GM15510 (cell line): ENCODE measurements around the gene ENTHD1.

ENCODE experiments used
- POLR2A ChIP-seq: IDR thresholded peaks from 3 replicates; pipeline ENCODE4 v1.6.1; 2011; ENCODE audit warnings: borderline replicate concordance; ENCODE audit not compliant: insufficient read length; ENCODE audit errors: extremely low read depth

The ENTHD1 gene, protein sequence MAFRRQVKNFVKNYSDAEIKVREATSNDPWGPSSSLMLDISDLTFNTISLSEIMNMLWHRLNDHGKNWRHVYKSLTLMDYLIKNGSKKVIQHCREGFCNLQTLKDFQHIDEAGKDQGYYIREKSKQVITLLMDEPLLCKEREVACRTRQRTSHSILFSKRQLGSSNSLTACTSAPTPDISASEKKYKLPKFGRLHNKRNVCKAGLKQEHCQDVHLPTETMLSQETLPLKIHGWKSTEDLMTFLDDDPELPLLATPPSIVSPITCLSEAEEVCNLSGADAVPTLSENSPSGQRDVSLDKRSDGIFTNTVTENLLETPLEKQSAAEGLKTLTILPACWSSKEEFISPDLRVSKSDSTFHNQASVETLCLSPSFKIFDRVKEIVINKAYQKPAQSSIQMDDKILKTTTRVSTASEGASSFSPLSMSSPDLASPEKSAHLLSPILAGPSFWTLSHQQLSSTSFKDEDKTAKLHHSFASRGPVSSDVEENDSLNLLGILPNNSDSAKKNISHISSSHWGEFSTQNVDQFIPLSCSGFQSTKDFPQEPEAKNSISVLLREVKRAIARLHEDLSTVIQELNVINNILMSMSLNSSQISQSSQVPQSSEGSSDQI

DNA sequence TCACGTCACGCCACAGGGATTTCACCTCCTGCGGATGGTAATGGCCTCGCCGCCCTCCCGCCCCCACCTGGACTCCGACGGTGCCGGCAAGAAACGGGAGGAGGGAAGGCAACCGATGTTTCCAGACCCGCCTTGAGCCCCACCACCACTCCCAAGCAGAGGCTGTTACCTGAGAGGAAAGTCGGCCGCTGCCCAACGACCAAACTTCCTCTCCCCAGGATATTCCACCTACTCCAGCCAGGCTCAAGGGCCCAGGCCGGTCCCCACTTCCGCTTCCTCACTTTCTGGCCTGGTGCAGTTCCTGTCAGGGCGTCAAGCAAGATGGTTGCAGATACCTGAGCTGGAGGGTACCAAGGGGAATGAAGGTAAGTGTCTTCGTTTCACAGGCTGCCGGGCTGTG, at the start of gene ENTHD1:
Gene ENTHD1, minus strand, starts transcription at position 235 of the 400 bp plus-strand sequence. CDS start 6,012 bp downstream, outside the sequence.
- TF ChIP-seq POLR2A, result no peak

DNA sequence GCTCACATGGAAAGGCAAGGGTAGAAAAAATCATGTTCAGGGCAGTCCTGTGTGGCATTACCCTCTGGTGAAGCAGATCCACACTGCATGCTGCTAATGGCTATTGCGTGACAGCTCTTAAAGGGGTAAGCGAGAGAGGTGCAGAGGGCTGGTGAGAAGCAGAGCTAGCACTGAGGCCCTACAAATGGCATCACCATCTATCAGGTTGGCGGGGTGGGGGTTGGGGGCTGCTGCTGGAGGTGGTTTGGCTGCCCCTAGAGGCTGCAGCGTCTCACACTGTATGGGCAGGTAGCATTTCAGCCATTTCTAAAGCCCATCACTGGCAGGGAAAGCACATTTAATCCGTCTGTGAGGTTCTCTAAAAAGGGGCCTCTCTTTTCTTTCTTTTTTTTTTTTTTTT, 49.8 kb upstream of the ENTHD1 start:
- no peak for TF ChIP-seq POLR2A

DNA sequence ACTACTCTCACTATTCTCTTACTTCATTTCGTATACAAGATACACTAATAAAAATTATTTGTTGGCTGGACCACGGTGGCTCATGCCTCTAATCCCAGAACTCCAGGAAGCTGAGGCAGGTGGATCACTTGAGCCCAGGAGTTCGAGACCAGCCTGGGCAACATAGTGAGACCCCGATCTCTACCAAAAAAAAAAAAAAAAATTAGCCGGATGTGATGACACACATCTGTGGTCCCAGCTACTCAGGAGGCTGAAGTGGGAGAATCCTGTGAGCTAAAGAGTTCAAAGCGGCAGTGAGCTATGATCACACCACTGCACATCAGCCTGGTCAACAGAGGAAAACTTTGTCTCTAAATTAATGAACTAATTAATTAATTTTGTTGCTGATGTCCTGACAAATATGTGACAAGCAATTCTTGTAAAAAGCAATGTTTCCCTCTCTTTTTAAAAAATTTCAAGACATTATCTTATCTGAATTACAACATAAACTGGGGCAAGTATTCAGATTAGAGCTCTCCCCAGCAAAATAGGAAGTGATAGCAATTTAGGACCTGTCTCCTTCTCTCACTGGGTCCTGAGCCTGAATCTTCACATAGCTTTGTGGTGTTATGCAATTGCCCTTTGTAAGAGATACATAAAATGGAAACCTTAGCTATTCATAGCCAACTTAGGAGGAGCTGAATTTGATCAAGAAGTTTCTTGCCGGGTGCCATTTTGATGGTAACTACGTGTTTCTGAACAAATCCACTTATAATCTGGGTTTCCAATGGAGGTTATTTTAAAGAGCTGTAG, 49.1 kb upstream of the ENTHD1 start:
- TF ChIP-seq POLR2A, result no peak

DNA sequence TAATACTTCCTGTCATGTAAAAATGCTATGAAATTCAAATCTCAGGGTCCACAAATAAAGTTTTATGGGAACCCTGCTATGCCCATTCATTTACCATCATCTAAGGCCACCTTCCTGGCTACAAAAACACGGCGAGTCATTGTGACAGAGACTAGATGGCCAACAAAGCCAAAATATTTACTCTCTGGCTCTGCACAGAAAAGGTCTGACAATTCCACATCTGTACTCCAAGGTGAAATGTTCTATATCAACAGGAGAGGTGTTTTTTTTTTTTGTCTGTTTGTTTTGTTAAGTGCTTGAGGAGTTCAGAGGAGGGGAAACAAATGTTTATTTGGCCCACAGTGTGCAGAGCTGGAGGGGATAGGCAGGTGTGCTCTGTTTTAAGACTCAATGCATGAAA, 48.0 kb upstream of the ENTHD1 start:
- no peak for TF ChIP-seq POLR2A

DNA sequence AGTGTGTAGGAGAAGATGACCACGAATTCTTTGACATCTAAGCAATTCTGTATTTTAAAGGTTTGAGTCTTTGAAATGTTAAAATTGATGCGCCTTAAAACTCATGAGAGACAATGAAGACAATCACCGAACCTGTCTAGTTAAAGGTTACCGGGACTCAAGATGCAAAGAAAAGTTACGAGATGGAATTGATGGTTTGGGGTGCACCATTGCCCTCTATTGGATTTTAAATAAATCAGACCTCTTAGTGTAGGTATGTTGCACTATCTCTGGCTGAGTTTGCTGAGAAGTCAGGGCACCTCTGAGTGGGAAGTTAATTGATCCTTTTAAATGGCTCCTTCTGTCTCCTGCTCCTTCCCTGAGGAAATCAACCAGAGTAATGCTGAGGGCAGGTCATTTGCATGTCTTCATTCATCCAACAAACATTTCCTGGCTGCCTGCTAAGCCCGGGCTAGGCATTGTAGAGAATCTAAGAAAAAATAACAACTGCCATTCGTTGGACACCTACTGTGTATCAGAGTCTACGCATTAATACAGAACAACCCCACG, 47.3 kb upstream of the ENTHD1 start:
- no peak for TF ChIP-seq POLR2A

DNA sequence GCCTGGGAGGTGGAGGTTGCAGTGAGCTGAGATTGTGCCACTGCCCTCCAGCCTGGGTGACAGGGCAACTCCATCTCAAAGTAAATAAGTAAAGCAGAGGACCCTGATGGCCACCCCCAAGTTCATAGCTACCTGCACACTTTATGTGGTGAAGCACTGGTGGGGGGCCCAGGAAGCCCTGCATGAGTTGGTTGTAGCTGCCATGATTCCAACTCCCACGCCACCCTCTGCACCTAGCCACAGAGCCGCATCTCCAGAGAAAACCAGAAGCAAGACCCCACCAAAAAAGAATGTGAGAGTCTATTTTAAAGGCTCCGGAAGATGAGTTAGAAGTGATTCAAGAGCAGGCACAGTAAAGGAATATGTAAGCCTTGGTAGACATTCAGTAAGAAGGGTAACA, 46.3 kb upstream of the ENTHD1 start:
- no peak for TF ChIP-seq POLR2A

- no peak for TF ChIP-seq POLR2A
These were observed 45.0 kb upstream of the ENTHD1 start for GRCh38 chr22:39938509-39939111.

DNA sequence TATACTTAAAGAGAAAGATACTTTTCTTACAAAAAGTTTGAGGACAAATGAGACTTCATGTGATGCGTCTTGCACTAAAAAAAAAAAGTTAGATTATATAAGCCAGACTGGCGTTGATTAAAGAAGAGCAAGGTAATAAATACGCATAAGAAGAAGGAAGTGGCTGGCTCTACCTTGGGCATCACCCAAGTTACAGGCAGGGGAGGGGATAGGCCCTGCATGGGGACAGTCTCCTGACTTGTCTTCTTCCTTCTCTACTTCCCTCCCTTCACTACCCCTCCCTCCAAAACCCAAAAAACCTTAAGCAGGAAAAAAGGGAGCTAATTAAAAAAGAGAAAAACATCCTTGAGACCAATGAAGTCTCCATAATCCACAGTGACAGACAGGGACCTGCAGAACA, 44.3 kb upstream of the ENTHD1 start:
- no peak for TF ChIP-seq POLR2A

GRCh38 chr22:39936523-39937145, 43.1 kb upstream of the ENTHD1 start:
- TF ChIP-seq POLR2A, result no peak

- TF ChIP-seq POLR2A, result no peak
These were observed 42.1 kb upstream of the ENTHD1 start for GRCh38 chr22:39935612-39936011.

DNA sequence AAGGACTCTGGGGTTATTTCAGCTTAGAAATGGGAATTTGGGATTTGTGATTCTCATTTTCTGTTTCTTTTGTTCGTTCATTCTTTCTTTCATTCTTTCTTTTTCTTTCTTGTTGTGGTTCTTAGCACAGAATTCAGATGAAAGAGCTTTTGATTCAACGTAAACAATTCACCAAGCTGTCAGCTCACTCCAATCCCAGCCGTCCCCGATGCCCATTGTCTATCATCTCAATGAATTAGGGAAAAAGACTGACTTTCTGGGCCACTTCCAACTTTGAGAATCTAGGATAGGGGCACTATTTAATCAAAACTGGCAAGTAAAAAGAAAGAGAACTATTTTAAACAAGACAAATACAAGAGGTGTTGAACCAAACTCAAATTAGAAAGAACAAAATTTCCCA, 41.6 kb upstream of the ENTHD1 start:
- no peak for TF ChIP-seq POLR2A

- no peak for TF ChIP-seq POLR2A
These were observed 40.2 kb upstream of the ENTHD1 start for GRCh38 chr22:39933741-39934140.

GRCh38 chr22:39932918-39933649, 39.5 kb upstream of the ENTHD1 start:
- TF ChIP-seq POLR2A, result no peak

- TF ChIP-seq POLR2A, result no peak
These were observed 38.6 kb upstream of the ENTHD1 start for GRCh38 chr22:39932166-39932565.
